ENCODE results near the gene SAXO1. TPM values are rescaled to one million over a fixed set of nuclear protein-coding genes. Genes with fewer than 3 reads are reported as not detected.

Gene SAXO1
- total RNA-seq, 1 donor from 2014 or later = 0.15 TPM

GRCh38 chr9:18921366-18922075 is 111.5 kb downstream of the SAXO1 start:
- no peaks in the 10 kb centered on the region for H3K36me3 ChIP-seq
- no peaks in the 10 kb centered on the region for H3K4me1 ChIP-seq
- ATAC-seq (no peak), DNase-seq (no peak)
- no peak overlapping the region for H3K27ac ChIP-seq
- no peaks in the 10 kb centered on the region for H3K27me3 ChIP-seq (ENCODE audit: low read depth)
- TF ChIP-seq, protein P1, sequence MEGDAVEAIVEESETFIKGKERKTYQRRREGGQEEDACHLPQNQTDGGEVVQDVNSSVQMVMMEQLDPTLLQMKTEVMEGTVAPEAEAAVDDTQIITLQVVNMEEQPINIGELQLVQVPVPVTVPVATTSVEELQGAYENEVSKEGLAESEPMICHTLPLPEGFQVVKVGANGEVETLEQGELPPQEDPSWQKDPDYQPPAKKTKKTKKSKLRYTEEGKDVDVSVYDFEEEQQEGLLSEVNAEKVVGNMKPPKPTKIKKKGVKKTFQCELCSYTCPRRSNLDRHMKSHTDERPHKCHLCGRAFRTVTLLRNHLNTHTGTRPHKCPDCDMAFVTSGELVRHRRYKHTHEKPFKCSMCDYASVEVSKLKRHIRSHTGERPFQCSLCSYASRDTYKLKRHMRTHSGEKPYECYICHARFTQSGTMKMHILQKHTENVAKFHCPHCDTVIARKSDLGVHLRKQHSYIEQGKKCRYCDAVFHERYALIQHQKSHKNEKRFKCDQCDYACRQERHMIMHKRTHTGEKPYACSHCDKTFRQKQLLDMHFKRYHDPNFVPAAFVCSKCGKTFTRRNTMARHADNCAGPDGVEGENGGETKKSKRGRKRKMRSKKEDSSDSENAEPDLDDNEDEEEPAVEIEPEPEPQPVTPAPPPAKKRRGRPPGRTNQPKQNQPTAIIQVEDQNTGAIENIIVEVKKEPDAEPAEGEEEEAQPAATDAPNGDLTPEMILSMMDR (IDR thresholded peaks at IDR 0.05) = no peak
- H3K4me3 ChIP-seq = no peak overlapping the region
- H3K9me3 ChIP-seq = no peaks in the 10 kb centered on the region
- intact Hi-C loops (cut with DNase I) = no loop called here

GRCh38 chr9:18920141-18921084 is 112.6 kb downstream of the SAXO1 start:
- TF ChIP-seq, protein P1 (IDR thresholded peaks at IDR 0.05) = no peak
- Histone ChIP-seq H3K36me3 (no peaks in the 10 kb centered on the region), H3K27me3 (ENCODE audit: low read depth) (no peaks in the 10 kb centered on the region), H3K27ac (no peak overlapping the region), H3K9me3 (no peaks in the 10 kb centered on the region), H3K4me1 (no peaks in the 10 kb centered on the region), H3K4me3 (no peak overlapping the region)
- no peak for ATAC-seq
- no peak for DNase-seq
- intact Hi-C loops (cut with DNase I) = no loop called here

GRCh38 chr9:18911714-18912342 is 121.2 kb downstream of the SAXO1 start:
- H3K27ac ChIP-seq = no peak overlapping the region
- TF ChIP-seq, protein P1 (IDR thresholded peaks at IDR 0.05) = no peak
- ATAC-seq (no peak), DNase-seq (no peak)
- intact Hi-C loops (cut with DNase I) = no loop called here
- H3K4me3 ChIP-seq = no peak overlapping the region
- no peaks in the 10 kb centered on the region for H3K9me3 ChIP-seq
- no peaks in the 10 kb centered on the region for H3K4me1 ChIP-seq
- no peaks in the 10 kb centered on the region for H3K27me3 ChIP-seq (ENCODE audit: low read depth)
- no peaks in the 10 kb centered on the region for H3K36me3 ChIP-seq

GRCh38 chr9:18910916-18911315 is 122.1 kb downstream of the SAXO1 start:
- Histone ChIP-seq H3K36me3 (no peaks in the 10 kb centered on the region), H3K27ac (no peak overlapping the region), H3K27me3 (ENCODE audit: low read depth) (no peaks in the 10 kb centered on the region), H3K4me3 (no peak overlapping the region), H3K9me3 (no peaks in the 10 kb centered on the region), H3K4me1 (no peaks in the 10 kb centered on the region)
- ATAC-seq = no peak
- TF ChIP-seq, protein P1 (IDR thresholded peaks at IDR 0.05) = no peak
- intact Hi-C loops (cut with DNase I) = no loop called here
- DNase-seq = no peak

DNA sequence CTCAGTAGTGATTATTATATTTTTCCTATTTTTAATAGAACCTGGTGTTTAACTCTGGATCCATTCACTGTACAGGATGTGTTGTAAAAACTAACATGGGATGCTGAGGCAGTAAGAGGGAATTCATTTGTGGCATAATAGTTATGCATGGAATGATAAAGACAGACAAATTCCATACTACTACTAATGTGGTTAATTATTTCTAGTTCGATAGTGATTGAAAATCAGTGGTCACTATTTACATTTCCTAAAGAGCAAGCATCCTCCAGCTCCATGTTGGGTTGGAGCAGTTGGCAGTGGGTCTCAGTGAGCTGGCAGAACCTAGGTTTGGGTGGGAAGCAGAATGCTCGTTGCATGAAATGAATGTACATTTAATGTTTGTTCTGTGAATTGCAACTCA is 122.6 kb downstream of the SAXO1 start:
- Histone ChIP-seq H3K4me3 (no peak overlapping the region), H3K27me3 (ENCODE audit: low read depth) (no peaks in the 10 kb centered on the region), H3K27ac (no peak overlapping the region), H3K36me3 (no peaks in the 10 kb centered on the region), H3K4me1 (no peaks in the 10 kb centered on the region), H3K9me3 (no peaks in the 10 kb centered on the region)
- ATAC-seq (no peak), DNase-seq (no peak)
- TF ChIP-seq, protein P1 (IDR thresholded peaks at IDR 0.05) = no peak
- intact Hi-C loops (cut with DNase I) = no loop called here
